Measurements from ENCODE around the gene LINS1. TPM values are rescaled to one million over a fixed set of nuclear protein-coding genes. Genes with fewer than 3 reads are reported as not detected.

Gene LINS1
- total and polyA plus RNA-seq, 10 of the 15 experiments (the other 5 are each of a cell fraction or from before 2014, with no cell fraction given) = 13.5 to 33.1 (median 20.3) TPM

- Histone ChIP-seq H3K4me1 (ENCODE audit: control insufficient read depth, insufficient read depth, low read length) (no peaks in the 10 kb centered on the region), H3K27ac (ENCODE audit: control insufficient read depth, insufficient read depth) (no peak overlapping the region), H3K9ac (ENCODE audit: control insufficient read depth, insufficient read depth, low read length) (no peak overlapping the region), H2AFZ (ENCODE audit: control insufficient read depth, low read depth, low read length) (no peak overlapping the region), H3K9me3 (replicated peaks; ENCODE audit: control insufficient read depth, insufficient read depth, low read length) (no peaks in the 10 kb centered on the region), H3K79me2 (ENCODE audit: control insufficient read depth, insufficient read depth, low read length) (no peaks in the 10 kb centered on the region), H3K4me2 (ENCODE audit: control insufficient read depth, insufficient read depth) (no peak overlapping the region), H4K20me1 (ENCODE audit: control insufficient read depth, insufficient read depth) (no peaks in the 10 kb centered on the region), H3K27me3 (replicated peaks in 1 of 2; ENCODE audit: control insufficient read depth in 2 of 2, insufficient read depth in 2 of 2, low read length in 1 of 2) (no peaks in the 10 kb centered on the region; a peak in 1 of 4 replicates), H3K4me3 (no peak overlapping the region), H3K36me3 (ENCODE audit: control insufficient read depth in 2 of 2, insufficient read depth in 2 of 2, low read length in 1 of 2) (no peaks in the 10 kb centered on the region)
- in situ Hi-C loops (cut with MboI) = no loop called here
- ATAC-seq (no peak), FAIRE-seq (no peak), DNase-seq (ENCODE audit: low read depth, low spot score) (no peak)
- 2% methylated on average over 2 of the region's 2 CpGs for WGBS (ENCODE audit: insufficient coverage, insufficient replicate concordance, low lambda C conversion rate, missing lambda C conversion rate)
- intact Hi-C loops (cut with micrococcal nuclease; ENCODE audit: unreplicated experiment) = no loop called here
- no TSS peak for BruUV-seq (replicated peaks)
- ChIA-PET SMC1A (ENCODE audit: uncharacterized antibody, unreplicated experiment) (no interaction called here), CTCF (no interaction called here), POLR2A (no interaction called here), RAD21 (ENCODE audit: unreplicated experiment) (no interaction called here)
- TF ChIP-seq FOXM1 (IDR thresholded peaks at IDR 0.05; ENCODE audit: low read depth, low read length) (no peak), EP300 (IDR thresholded peaks at IDR 0.05; ENCODE audit: borderline replicate concordance in 1 of 2, control insufficient read depth in 1 of 2, low read depth in 2 of 2, low read length in 2 of 2) (no peak), PRDM15 (CRISPR knock-in tag; IDR thresholded peaks at IDR 0.05) (no peak), ZBTB11 (CRISPR knock-in tag; IDR thresholded peaks at IDR 0.05) (no peak), RBBP5 (conservative IDR thresholded peaks at IDR 0.05) (no peak), ATF2 (IDR thresholded peaks at IDR 0.05; ENCODE audit: low read length) (no peak), KAT2A (conservative IDR thresholded peaks at IDR 0.05; ENCODE audit: control insufficient read depth, low read depth, low read length) (no peak), BCLAF1 (IDR thresholded peaks at IDR 0.05) (no peak), KDM1A (IDR thresholded peaks at IDR 0.05; ENCODE audit: borderline replicate concordance) (no peak), SMAD1 (IDR thresholded peaks at IDR 0.05; ENCODE audit: low read depth, partially characterized antibody) (no peak), SMARCA5 (IDR thresholded peaks at IDR 0.05) (no peak), USF1 (IDR thresholded peaks at IDR 0.05; ENCODE audit: borderline replicate concordance, extremely low read length, insufficient read depth, low read depth, low read length) (no peak)
Measured at GRCh38 chr15:100524326-100524725, 77.7 kb downstream of the LINS1 start.
